ENCODE measurements around the gene MANBA.

Gene MANBA

GRCh38 chr4:102610007-102610406, 150.8 kb downstream of the MANBA start:
- no peak for DNase-seq (ENCODE audit: insufficient read length, low spot score)
- TF ChIP-seq CTCF (IDR thresholded peaks at IDR 0.05; ENCODE audit: insufficient read depth, missing control alignments) = peak; percentile 54
- FAIRE-seq = no peak

GRCh38 chr4:102608190-102608589, 152.6 kb downstream of the MANBA start:
- DNase-seq (ENCODE audit: insufficient read length, low spot score) = no peak
- no peak for FAIRE-seq
- TF ChIP-seq CTCF (IDR thresholded peaks at IDR 0.05; ENCODE audit: insufficient read depth, missing control alignments) = no peak

- TF ChIP-seq CTCF (IDR thresholded peaks at IDR 0.05; ENCODE audit: insufficient read depth, missing control alignments) = no peak
These were observed 153.8 kb downstream of the MANBA start for GRCh38 chr4:102606846-102607450.

GRCh38 chr4:102606261-102606660, 154.5 kb downstream of the MANBA start:
- no peak for TF ChIP-seq CTCF (IDR thresholded peaks at IDR 0.05; ENCODE audit: insufficient read depth, missing control alignments)
- DNase-seq (ENCODE audit: insufficient read length, low spot score) (no peak), FAIRE-seq (no peak)

More at GRCh38 chr4:102606846-102607450, 153.8 kb downstream of the MANBA start:
- DNase-seq (ENCODE audit: insufficient read length, low spot score) (no peak), FAIRE-seq (no peak)

GRCh38 chr4:102604222-102604940, 156.4 kb downstream of the MANBA start:
- DNase-seq (ENCODE audit: insufficient read length, low spot score) = no peak
- no peak for FAIRE-seq
- no peak for TF ChIP-seq CTCF (IDR thresholded peaks at IDR 0.05; ENCODE audit: insufficient read depth, missing control alignments)

- no peak for TF ChIP-seq CTCF (IDR thresholded peaks at IDR 0.05; ENCODE audit: insufficient read depth, missing control alignments)
- FAIRE-seq = no peak
- no peak for DNase-seq (ENCODE audit: insufficient read length, low spot score)
These were observed 159.1 kb downstream of the MANBA start for GRCh38 chr4:102601586-102602227.

GRCh38 chr4:102600689-102601088, 160.1 kb downstream of the MANBA start:
- FAIRE-seq (no peak), DNase-seq (ENCODE audit: insufficient read length, low spot score) (no peak)
- TF ChIP-seq CTCF (IDR thresholded peaks at IDR 0.05; ENCODE audit: insufficient read depth, missing control alignments) = no peak

Data from D721Med (cell line).